Measurements from ENCODE around the gene ILKAP.

The ILKAP gene

DNA sequence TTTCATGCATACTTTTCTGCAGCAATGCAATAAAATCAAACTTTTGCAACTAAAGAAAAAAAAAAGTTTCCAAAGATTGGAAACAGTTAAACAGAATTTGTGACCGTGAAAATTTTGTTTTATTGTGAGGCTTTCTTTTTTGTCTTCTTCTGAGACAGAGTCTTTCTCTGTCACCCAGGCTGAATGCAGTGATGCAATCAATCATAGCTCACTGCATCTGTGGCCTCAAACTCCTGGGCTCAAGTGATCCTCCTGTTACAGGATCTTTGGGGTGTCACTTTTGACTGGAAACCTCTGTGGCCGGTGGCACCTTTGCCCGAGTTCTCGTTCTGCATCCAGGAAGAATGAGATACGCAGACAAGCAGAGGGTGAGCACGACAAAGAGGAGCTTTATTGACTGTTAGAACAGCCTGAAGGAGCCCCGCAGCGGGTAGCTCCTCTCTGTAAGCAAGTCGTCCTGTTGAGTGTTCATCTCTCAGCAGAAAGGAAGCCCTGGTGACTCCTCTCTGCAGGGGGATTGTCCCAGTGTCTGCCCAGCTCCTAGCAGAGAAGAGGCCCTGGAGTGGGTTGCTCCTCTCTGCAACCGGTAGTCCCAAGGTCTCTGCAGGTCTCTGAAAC, 16.9 kb upstream of the ILKAP start:
- TF ChIP-seq, protein P1, sequence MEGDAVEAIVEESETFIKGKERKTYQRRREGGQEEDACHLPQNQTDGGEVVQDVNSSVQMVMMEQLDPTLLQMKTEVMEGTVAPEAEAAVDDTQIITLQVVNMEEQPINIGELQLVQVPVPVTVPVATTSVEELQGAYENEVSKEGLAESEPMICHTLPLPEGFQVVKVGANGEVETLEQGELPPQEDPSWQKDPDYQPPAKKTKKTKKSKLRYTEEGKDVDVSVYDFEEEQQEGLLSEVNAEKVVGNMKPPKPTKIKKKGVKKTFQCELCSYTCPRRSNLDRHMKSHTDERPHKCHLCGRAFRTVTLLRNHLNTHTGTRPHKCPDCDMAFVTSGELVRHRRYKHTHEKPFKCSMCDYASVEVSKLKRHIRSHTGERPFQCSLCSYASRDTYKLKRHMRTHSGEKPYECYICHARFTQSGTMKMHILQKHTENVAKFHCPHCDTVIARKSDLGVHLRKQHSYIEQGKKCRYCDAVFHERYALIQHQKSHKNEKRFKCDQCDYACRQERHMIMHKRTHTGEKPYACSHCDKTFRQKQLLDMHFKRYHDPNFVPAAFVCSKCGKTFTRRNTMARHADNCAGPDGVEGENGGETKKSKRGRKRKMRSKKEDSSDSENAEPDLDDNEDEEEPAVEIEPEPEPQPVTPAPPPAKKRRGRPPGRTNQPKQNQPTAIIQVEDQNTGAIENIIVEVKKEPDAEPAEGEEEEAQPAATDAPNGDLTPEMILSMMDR (IDR thresholded peaks at IDR 0.05; ENCODE audit: low read depth, low read length), result no peak
- no peak for DNase-seq (ENCODE audit: extremely low read depth, low read depth)

DNA sequence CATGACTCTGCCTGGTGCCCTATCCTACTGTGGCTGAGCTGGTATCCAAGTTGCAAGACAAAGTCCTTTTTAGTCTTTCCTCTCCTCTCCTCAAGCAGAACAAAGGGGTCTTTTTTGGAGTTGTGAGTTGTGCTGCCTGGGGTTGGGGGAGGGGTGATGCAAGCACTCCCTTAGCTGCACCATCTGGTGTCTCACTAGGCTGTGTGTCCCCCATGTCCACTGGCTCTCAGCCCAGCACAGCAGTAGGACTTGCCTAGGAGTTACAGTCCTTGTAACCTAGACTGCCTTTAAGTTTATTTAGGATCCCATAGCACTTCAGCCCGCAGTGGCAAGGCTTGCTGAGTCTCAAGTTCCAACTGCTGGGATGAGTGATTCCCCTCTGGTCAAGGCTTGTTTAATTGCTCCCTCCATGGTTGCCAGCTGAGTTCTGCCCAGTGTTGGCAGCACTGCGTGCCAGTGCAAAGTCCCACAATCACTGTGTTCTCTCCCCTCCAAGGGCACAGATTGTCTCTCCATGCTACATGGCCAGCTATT, 13.2 kb upstream of the ILKAP start:
- TF ChIP-seq, protein P1 (IDR thresholded peaks at IDR 0.05; ENCODE audit: low read depth, low read length), result no peak
- DNase-seq (ENCODE audit: extremely low read depth, low read depth), result no peak

- no peak for DNase-seq (ENCODE audit: extremely low read depth, low read depth)
- TF ChIP-seq, protein P1 (IDR thresholded peaks at IDR 0.05; ENCODE audit: low read depth, low read length), result no peak
Measured at GRCh38 chr2:238207006-238207405, 3.5 kb upstream of the ILKAP start.

- DNase-seq (ENCODE audit: extremely low read depth, low read depth), result no peak
- TF ChIP-seq, protein P1 (IDR thresholded peaks at IDR 0.05; ENCODE audit: low read depth, low read length), result no peak
Measured at GRCh38 chr2:238203973-238204683, 633 bp upstream of the ILKAP start.

DNA sequence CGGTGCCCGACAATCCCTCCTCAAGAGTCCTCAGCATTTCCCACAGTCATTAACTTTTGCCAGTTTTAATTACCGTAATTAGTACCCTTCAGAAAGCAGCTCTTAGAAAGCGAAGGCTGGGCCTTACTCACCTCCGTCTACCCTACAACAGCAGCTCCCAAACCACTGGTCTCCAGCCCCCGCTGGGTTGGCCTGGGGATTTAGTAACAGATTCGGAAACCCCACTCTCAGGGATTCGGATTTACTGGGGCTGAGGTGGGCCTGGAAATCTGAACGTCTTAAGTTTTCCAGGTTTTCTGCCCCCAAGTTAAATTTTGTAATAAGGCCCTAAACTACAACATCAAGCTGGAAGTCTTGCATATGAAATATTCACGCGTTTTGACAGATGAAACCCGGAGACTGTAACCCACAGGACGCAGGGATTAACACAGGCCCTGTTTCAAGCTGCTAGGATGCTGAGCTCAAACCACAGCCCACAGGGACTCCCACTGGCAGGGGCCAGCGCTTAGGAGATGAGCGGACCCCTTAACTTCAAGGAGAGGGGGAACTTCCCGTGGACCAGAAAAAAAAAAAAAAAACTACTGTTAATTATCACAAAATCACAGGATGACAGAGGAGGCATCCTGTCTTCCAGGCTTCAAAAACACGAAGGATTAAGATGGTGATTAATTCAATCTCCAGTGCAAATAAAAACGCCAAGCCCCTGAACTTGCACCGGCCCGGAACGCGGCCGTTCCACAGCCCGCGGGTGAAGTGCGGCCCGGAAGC, 985 bp downstream of the ILKAP start:
- TF ChIP-seq, protein P1 (IDR thresholded peaks at IDR 0.05; ENCODE audit: low read depth, low read length), result no peak
- DNase-seq (ENCODE audit: extremely low read depth, low read depth), result no peak

DNA sequence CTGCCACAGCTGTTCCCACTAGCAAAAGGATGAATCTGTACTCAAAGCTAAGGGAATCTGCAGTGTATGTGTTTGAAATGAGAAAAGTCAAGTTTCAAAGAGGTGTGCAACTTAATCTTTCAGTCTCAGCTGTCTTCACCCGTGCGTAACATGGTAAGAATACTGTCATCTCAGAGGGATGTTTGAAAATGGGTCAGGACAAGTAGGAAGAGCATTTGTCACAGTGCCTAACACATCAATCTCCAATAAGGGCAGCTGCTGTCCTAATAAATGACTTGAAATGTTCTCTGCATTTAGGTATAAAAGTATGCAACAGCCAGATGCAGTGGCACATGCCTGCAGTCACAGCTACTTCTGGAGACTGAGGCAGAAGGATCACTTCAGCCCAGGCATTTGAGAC, 13.1 kb downstream of the ILKAP start:
- no peak for DNase-seq (ENCODE audit: extremely low read depth, low read depth)
- TF ChIP-seq, protein P1 (IDR thresholded peaks at IDR 0.05; ENCODE audit: low read depth, low read length), result no peak
